Nephron progenitor cell (in vitro differentiated cells): ENCODE data around the gene ACTN3.

Source experiments
- DNase-seq: peaks from one replicate; pipeline ENCODE4 v3.0.0; 2021
- H3K27ac Mint-ChIP-seq: 2 replicates; pipeline ENCODE4 v1.8.0; 2021; ENCODE audit warnings: mild to moderate bottlenecking, moderate library complexity, mixed read lengths
- H3K27me3 Mint-ChIP-seq: 2 replicates; pipeline ENCODE4 v1.8.0; 2021; ENCODE audit warnings: mild to moderate bottlenecking, low read depth, mixed read lengths; ENCODE audit not compliant: poor library complexity
- H3K36me3 Mint-ChIP-seq: 2 replicates; pipeline ENCODE4 v1.8.0; 2021; ENCODE audit warnings: low read depth, mixed read lengths
- H3K4me1 Mint-ChIP-seq: 2 replicates; pipeline ENCODE4 v1.8.0; 2021; ENCODE audit warnings: mixed read lengths
- H3K4me3 Mint-ChIP-seq: 2 replicates; pipeline ENCODE4 v1.8.0; 2021; ENCODE audit warnings: mild to moderate bottlenecking, moderate library complexity, mixed read lengths
- H3K9me3 Mint-ChIP-seq: 2 replicates; pipeline ENCODE4 v1.8.0; 2021; ENCODE audit warnings: mild to moderate bottlenecking, moderate library complexity, mixed read lengths
- CTCF ChIP-seq: fragments of 200-600 bp; sonication (generic); IDR thresholded peaks from 2 replicates; pipeline ENCODE4 v1.5.0; 2021; ENCODE audit warnings: antibody characterized with exemption

ACTN3 gene

GRCh38 chr11:66549696-66550095 lies 3.0 kb downstream of the ACTN3 start:
- no peak for TF ChIP-seq CTCF
- H3K27ac Mint-ChIP-seq, result no peak overlapping the region
- H3K27me3 Mint-ChIP-seq, result no peaks in the 10 kb centered on the region
- peaks cover 50% of the 10 kb centered on the region for H3K4me1 Mint-ChIP-seq
- no peaks in the 10 kb centered on the region for H3K9me3 Mint-ChIP-seq
- H3K4me3 Mint-ChIP-seq, result no peak overlapping the region
- H3K36me3 Mint-ChIP-seq, result peaks cover 25% of the 10 kb centered on the region
- DNase-seq, result no peak

- no peaks in the 10 kb centered on the region for H3K9me3 Mint-ChIP-seq
Measured at GRCh38 chr11:66550887-66551286, 4.2 kb downstream of the ACTN3 start.

GRCh38 chr11:66554602-66555001 lies 7.9 kb downstream of the ACTN3 start:
- H3K4me1 Mint-ChIP-seq, result peaks cover 11% of the 10 kb centered on the region
- no peak overlapping the region for H3K27ac Mint-ChIP-seq
- peaks cover 55% of the 10 kb centered on the region for H3K36me3 Mint-ChIP-seq
- no peak for TF ChIP-seq CTCF
- no peaks in the 10 kb centered on the region for H3K9me3 Mint-ChIP-seq
- H3K4me3 Mint-ChIP-seq, result no peak overlapping the region
- no peaks in the 10 kb centered on the region for H3K27me3 Mint-ChIP-seq
- DNase-seq, result no peak

More at GRCh38 chr11:66550887-66551286, 4.2 kb downstream of the ACTN3 start:
- Mint-ChIP-seq H3K4me3 (no peak overlapping the region), H3K36me3 (peaks cover 36% of the 10 kb centered on the region), H3K27ac (no peak overlapping the region), H3K27me3 (no peaks in the 10 kb centered on the region), H3K4me1 (peaks cover 41% of the 10 kb centered on the region)
- TF ChIP-seq CTCF, result no peak
- no peak for DNase-seq

GRCh38 chr11:66555416-66555815 lies 8.7 kb downstream of the ACTN3 start:
- Mint-ChIP-seq H3K36me3 (peaks cover 53% of the 10 kb centered on the region), H3K9me3 (no peaks in the 10 kb centered on the region), H3K4me3 (no peak overlapping the region), H3K27me3 (no peaks in the 10 kb centered on the region), H3K4me1 (peaks cover 3% of the 10 kb centered on the region), H3K27ac (no peak overlapping the region)
- no peak for DNase-seq
- TF ChIP-seq CTCF, result no peak

- H3K4me1 Mint-ChIP-seq, result no peaks in the 10 kb centered on the region
- no peak overlapping the region for H3K27ac Mint-ChIP-seq
- H3K27me3 Mint-ChIP-seq, result no peaks in the 10 kb centered on the region
- H3K36me3 Mint-ChIP-seq, result peaks cover 53% of the 10 kb centered on the region
- no peak for DNase-seq
- no peak for TF ChIP-seq CTCF
- no peaks in the 10 kb centered on the region for H3K9me3 Mint-ChIP-seq
- no peak overlapping the region for H3K4me3 Mint-ChIP-seq
Measured at GRCh38 chr11:66556086-66556485, 9.4 kb downstream of the ACTN3 start.

- no peak for TF ChIP-seq CTCF
- no peak for DNase-seq
- no peaks in the 10 kb centered on the region for H3K9me3 Mint-ChIP-seq
- H3K4me3 Mint-ChIP-seq, result no peak overlapping the region
- peaks cover 51% of the 10 kb centered on the region for H3K36me3 Mint-ChIP-seq
- H3K4me1 Mint-ChIP-seq, result no peaks in the 10 kb centered on the region
- H3K27me3 Mint-ChIP-seq, result no peaks in the 10 kb centered on the region
- H3K27ac Mint-ChIP-seq, result no peak overlapping the region
Measured at GRCh38 chr11:66557733-66558326, 11.1 kb downstream of the ACTN3 start.
